Activated T-helper 17 cell treated with anti-CD3 and anti-CD28 coated beads, Interleukin-2, amount 50 U/mL, for 72 hours (primary cell): ENCODE results near the gene AP3S2. TPM values are rescaled to one million over a fixed set of nuclear protein-coding genes. Genes with fewer than 3 reads are reported as not detected.
"Not testable (repeated sequence)": the region's sequence is repeated elsewhere in the genome, so short reads cannot be mapped to it uniquely, and the experiment has no call there.

Experiments
- ATAC-seq: fragments of 150-1000 bp; cut with Tn5 transposase; replicated peaks from 2 replicates; pipeline ENCODE4 v1.10.0; 2021; ENCODE audit warnings: mild to moderate bottlenecking, moderate library complexity
- H3K27ac Mint-ChIP-seq: one replicate; pipeline ENCODE4 v1.8.0; 2022; ENCODE audit warnings: mixed read lengths
- H3K27me3 Mint-ChIP-seq: one replicate; pipeline ENCODE4 v1.8.0; 2022; ENCODE audit warnings: mixed read lengths
- H3K36me3 Mint-ChIP-seq: one replicate; pipeline ENCODE4 v1.8.0; 2022; ENCODE audit warnings: low read depth, mild to moderate bottlenecking, mixed read lengths
- H3K4me1 Mint-ChIP-seq: one replicate; pipeline ENCODE4 v1.8.0; 2022; ENCODE audit warnings: mixed read lengths
- H3K4me3 Mint-ChIP-seq: one replicate; pipeline ENCODE4 v1.8.0; 2022; ENCODE audit warnings: mild to moderate bottlenecking, mixed read lengths
- H3K9me3 Mint-ChIP-seq: one replicate; pipeline ENCODE4 v1.8.0; 2022; ENCODE audit warnings: mixed read lengths
- total RNA-seq, 2 donors: library from RNA; stranded (reverse); gene quantifications; one replicate each; pipeline ENCODE4 v1.2.3, GENCODE V29; 2022

AP3S2 gene
- total RNA-seq, 2 donors from 2014 or later = 14.0 to 16.0 TPM

DNA sequence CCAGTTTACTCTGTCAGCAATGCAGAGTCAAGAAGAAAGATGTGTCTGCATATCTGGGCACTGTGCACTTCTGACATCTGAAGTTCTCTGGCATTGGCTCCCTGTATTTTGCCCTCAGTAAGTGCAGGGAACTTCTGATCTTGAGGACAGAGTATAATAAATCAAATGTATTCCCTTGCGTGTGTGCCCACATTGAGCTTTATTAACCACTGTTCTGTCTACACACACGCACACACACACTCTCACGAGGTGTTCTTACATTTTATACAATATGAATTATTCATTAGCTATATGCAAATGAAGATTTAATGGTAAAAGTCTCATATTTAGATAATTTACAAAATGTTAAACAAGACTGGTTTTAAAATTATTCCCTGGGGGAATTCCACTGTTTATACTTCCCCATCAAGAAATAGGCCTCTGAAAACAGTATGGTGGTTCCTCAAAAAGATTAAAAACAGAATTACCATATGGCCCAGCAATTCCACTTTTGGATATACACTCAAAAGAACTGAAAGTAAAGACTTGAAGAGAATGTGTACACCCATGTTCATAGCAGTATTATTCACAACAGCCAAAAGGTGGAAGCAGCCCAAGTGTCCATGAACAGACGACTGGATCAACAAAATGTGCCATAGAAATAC, 54.5 kb downstream of the AP3S2 start:
- Mint-ChIP-seq H3K36me3 (peaks cover 55% of the 10 kb centered on the region), H3K9me3 (no peaks in the 10 kb centered on the region), H3K4me3 (no peak overlapping the region), H3K27me3 (no peaks in the 10 kb centered on the region), H3K4me1 (no peaks in the 10 kb centered on the region), H3K27ac (no peak overlapping the region)
- no peak for ATAC-seq

DNA sequence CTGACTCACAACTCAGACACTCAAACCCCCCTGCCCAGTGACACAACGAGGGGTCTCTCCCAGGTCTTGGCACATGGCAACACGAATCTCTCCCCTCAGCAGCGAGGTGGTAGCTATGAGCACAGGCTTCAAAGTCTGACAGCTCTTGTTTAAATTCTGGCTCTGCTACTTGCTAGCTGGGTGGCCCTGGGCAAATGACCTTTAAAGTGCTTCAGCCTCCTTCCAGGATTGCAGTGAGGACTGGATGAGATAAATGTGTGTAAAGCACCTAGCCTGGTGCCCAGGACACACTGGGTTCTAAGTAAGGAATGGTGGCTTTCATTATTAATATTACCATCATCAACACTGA, 56.0 kb downstream of the AP3S2 start:
- Mint-ChIP-seq H3K4me3 (no peak overlapping the region), H3K27me3 (no peaks in the 10 kb centered on the region), H3K36me3 (peaks cover 61% of the 10 kb centered on the region), H3K4me1 (no peaks in the 10 kb centered on the region), H3K27ac (peak overlapping the region; percentile 1), H3K9me3 (no peaks in the 10 kb centered on the region)
- no peak for ATAC-seq

DNA sequence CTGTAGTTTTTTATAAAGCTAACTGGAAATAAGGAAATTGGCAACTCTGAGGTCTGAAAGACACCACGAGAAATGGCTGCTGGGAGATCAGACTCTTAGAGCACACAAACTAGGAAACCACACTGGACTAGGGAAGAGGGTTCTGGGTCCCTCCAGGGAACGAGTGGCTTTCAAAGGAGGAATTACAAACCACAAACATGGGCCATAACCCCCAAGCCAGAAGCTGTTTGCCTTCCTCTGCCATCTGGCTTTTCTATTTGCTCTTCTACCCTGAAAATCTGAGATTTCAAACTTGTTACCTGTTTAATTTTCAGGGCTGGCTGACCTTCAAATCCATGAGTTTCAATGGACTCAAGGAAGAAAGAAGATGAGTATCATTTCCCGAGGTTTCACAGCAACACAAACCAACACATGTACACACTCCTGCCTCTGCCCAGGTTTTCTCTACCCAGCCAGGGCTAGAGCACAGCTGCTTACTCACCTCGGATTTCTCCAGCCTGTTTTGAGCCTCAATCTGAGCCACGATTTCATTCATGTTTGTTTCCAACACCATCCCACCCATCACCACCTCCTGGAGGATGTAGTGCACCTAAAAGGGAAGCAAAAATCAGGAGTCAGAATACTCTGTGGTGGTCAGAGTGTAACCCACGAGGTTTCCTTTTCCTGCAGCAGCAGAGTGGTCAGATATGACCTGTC, 56.5 kb downstream of the AP3S2 start:
- no peak overlapping the region for H3K4me3 Mint-ChIP-seq
- peak overlapping the region; percentile 77 for H3K27ac Mint-ChIP-seq
- H3K4me1 Mint-ChIP-seq = no peaks in the 10 kb centered on the region
- peaks cover 61% of the 10 kb centered on the region for H3K36me3 Mint-ChIP-seq
- H3K9me3 Mint-ChIP-seq = no peaks in the 10 kb centered on the region
- H3K27me3 Mint-ChIP-seq = no peaks in the 10 kb centered on the region
- ATAC-seq = no peak

DNA sequence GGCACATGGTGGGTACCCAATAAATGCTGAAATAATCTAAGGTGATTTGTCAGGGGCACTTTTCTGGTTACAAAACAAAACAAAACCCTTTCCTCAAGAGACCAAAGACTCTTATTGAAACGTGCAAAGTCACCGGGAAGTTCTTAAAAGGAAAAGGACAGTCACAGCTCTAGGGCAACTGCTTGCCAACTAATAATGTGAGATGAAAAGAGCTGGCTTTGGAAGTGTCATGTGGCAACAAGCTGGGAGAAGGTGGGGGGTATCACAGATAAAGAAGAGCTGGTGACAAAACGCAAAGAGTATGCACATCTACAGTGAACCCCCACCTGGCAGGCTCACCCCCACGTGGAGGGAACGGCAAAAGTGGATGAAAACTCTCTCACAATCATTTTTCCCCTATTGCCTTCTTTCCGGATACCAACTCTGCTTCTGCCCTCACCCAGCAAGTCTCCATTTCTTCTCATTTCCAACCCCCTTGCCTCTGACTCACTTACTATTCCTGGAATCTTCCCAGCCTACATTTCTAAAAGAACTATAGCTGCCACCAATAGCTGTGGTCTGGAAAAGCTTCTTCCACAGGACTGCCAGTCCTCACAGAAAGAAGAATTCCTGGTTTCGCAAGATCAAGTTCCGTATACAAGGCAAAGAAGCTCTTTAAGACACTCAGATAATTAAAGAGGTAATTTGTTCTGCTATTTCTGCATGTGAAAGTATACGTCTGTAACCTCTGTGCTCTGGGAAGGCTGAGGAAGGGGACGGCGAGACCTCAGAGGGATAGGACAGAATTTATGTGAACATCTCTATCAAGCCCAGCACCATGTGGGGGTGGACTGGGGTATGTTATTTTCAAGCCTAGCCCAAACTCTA, 57.3 kb downstream of the AP3S2 start:
- ATAC-seq = no peak
- Mint-ChIP-seq H3K4me3 (no peak overlapping the region), H3K9me3 (no peaks in the 10 kb centered on the region), H3K27ac (peak overlapping the region; percentile 77), H3K36me3 (peaks cover 53% of the 10 kb centered on the region), H3K27me3 (no peaks in the 10 kb centered on the region), H3K4me1 (no peaks in the 10 kb centered on the region)

DNA sequence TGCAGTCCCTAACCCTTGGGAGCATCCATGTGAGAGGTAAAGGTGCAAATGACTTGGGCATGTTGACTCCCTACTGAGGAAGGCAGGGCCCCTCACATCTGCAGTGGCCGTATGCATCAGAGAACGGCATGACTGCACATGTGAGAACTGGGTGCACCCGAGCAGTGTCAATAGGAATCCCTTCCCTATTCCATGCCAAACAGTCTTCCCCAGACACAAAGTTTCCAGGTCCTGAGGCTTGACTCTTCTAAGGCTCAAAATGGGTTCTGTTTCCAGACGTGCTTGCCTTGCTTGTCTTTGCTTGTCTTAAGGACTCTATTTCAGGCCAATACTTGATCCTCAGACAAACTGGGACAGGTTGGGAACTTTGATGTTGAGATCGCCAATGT, 58.6 kb downstream of the AP3S2 start:
- H3K27ac Mint-ChIP-seq = no peak overlapping the region
- no peak overlapping the region for H3K4me3 Mint-ChIP-seq
- H3K4me1 Mint-ChIP-seq = peaks cover 4% of the 10 kb centered on the region
- no peaks in the 10 kb centered on the region for H3K9me3 Mint-ChIP-seq
- H3K36me3 Mint-ChIP-seq = peaks cover 47% of the 10 kb centered on the region
- no peak for ATAC-seq
- no peaks in the 10 kb centered on the region for H3K27me3 Mint-ChIP-seq

DNA sequence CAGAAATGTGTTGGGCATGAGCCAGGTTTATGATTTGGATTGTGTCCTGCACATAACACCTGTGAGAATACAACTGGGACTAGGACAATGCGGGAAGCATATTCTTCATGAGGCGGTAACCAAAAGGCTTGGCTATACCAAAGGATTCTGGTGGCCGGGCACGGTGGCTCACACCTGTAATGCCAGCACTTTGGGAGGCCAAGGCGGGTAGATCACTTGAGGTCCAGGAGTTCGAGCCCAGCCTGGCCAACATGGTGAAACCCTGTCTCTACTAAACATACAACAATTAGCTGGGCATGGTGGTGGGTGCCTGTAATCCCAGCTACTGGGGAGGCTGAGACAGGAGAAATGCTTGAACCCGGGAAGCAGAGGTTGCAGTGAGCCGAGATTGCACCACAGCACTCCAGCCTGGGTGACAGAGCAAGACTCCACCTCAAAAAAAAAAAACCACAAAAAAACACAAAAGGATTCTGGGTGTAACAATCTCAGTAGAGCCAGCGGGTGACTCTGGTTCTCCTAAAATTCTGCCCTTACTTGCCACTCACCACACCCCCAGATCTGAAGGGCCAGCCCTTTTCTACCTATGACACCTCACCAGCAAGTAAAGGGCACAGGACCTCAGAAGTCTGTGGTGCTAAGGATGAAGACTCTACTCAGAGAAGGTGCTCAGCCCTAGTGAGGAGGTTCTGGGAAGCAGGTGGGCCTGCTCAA, 59.2 kb downstream of the AP3S2 start:
- H3K27me3 Mint-ChIP-seq, H3K4me3 Mint-ChIP-seq, H3K9me3 Mint-ChIP-seq, H3K27ac Mint-ChIP-seq, ATAC-seq, H3K4me1 Mint-ChIP-seq: not testable (repeated sequence)
- H3K36me3 Mint-ChIP-seq = peaks cover 47% of the 10 kb centered on the region

DNA sequence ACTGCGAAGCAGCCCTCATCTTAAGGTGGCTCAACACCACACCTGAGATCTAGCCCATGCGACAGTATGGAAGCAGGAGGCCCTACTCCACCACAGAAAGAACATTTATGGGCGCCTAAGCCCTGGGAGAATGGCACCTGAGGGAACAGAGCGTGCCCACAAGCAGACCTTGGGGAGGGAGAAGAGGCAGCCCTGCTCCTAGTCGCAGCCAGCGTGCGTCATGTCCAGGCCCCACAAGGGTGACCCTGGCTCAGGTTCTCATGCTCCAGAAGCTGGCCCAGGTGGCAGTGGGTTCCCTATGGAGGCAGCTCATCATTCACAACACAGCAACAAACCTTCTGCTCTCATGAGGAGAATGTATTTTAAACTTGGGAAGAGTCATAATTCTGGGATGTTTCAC, 59.8 kb downstream of the AP3S2 start:
- H3K9me3 Mint-ChIP-seq = no peaks in the 10 kb centered on the region
- peaks cover 5% of the 10 kb centered on the region for H3K4me1 Mint-ChIP-seq
- no peaks in the 10 kb centered on the region for H3K27me3 Mint-ChIP-seq
- no peak for ATAC-seq
- no peak overlapping the region for H3K27ac Mint-ChIP-seq
- H3K4me3 Mint-ChIP-seq = no peak overlapping the region
- H3K36me3 Mint-ChIP-seq = peaks cover 47% of the 10 kb centered on the region

DNA sequence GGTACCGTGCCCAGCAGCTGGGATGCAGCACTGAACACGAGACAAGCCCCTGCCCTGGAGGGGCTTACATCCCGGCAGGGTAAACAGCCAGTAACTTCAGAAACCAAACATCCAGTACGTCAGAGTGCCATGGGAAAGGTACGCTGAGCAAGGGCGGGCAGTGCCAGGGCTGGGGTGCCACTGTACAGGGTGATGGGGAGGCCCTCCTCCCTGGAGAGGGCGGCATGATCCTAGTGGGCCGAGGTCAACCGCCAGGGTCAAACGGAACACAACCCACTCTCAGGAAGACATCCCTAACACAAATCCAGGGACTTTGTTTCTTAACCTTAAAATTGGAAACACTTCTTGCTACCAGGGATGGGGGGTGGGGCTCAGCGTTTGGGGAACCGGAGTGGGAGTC, 63.2 kb downstream of the AP3S2 start:
- H3K27me3 Mint-ChIP-seq = no peaks in the 10 kb centered on the region
- peak overlapping the region; percentile 24 for H3K27ac Mint-ChIP-seq
- H3K4me1 Mint-ChIP-seq = peaks cover 5% of the 10 kb centered on the region
- no peak overlapping the region for H3K4me3 Mint-ChIP-seq
- ATAC-seq = no peak
- peaks cover 31% of the 10 kb centered on the region for H3K36me3 Mint-ChIP-seq
- H3K9me3 Mint-ChIP-seq = no peaks in the 10 kb centered on the region

DNA sequence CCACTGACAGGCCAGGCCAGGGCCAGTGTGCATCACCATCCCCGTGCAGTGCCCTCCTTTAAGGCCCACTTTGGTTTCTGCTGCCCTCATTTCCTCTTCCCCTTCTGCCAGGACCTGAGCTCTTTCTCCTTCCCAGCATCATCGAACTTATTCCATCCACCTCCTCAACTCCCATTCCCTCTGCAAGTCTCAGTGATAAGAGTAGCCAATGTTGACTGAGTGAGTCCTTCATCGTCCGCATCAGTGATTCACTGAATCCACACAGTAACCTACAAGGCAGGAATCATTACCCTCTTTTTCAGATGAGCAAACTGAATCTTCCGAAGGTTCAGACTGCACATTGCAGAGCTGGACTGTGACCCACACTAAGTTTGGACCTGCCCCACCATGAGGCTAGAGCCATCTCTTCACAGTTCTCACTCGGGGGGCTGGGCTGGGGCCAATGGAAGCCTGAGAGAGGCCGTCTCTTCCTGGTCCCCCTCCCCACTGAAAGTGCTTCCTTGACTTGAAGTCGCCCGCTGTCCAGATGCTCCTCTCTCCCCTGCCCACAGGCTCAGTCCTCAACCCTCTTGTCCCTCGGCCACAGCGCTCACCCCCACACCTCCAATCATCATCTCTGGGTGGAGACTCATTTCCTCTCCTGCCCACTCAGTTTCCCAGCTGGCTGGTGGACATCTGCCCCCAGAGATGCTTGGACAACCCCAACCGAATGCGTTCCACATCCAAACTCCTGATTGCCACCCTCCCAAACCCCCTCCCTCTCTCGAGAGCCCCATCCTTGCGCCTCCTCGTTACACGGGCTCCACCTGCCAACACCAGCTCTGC, 64.0 kb downstream of the AP3S2 start:
- Mint-ChIP-seq H3K9me3 (no peaks in the 10 kb centered on the region), H3K27ac (peak overlapping the region; percentile 24), H3K36me3 (peaks cover 22% of the 10 kb centered on the region), H3K4me1 (peaks cover 5% of the 10 kb centered on the region), H3K4me3 (no peak overlapping the region), H3K27me3 (no peaks in the 10 kb centered on the region)
- no peak for ATAC-seq

DNA sequence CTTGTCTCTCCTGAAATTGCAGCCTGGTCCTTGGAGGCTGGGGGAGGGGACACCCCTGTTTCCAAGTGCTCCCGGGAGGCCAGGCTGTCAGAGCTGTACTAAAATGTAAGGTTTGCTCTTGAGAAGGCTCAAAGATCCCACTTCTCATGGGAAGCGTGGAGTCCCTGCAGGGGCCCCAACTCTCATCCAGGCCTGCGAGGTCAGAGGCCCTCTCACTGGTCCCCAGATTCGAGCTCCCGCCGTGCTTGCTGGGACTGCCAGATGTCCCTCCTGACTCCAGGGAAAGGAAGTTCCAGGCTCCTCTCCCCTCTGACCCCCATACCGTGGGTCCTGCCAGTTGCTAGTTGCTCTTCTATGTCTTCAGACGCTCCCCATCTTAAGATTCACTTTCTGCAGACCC, 64.6 kb downstream of the AP3S2 start:
- Mint-ChIP-seq H3K9me3 (no peaks in the 10 kb centered on the region), H3K4me1 (peaks cover 5% of the 10 kb centered on the region), H3K27me3 (peaks cover 2% of the 10 kb centered on the region), H3K27ac (no peak overlapping the region), H3K4me3 (no peak overlapping the region), H3K36me3 (peaks cover 16% of the 10 kb centered on the region)
- ATAC-seq = no peak

DNA sequence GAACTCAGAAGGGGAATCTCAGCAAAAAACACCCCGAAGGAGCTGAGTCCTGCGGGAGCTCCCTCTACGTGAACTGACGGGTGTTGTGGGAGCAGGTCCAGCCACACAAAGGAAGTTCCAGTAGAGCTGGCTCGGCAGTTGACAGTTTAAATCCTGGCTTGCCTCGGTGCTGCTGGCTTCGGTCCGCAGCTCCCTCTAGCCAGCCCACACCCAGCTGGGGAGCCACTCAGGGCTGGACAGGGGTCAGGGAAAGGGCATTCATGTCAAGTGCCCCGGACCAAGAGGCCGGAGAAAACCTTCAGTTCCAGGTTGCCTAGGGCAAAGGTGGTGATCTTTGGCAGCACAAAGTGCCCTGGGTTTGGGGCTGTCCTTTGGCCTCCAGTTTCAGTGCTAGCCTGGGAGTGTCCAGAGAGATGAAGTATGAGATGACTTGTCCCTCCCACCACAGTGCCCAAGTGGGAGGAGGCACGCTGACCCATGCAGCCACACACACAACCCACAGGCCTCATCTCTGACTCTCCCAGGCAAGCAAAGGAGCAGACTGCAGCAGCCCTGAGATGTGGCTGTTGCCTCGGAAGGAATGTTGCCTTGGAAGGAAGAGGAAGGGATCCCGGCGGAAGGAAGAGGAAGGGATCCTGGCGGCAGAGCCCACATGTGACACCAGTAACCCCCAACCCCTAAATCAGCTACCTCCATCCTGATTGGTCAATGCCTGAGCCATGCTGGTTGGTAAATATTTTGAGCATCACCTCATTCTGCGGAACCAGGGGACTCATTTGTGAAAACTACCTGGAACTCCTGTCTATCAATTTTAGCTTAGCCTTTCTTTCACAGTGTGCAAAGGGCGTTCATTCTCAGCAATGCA, 65.3 kb downstream of the AP3S2 start:
- no peak overlapping the region for H3K4me3 Mint-ChIP-seq
- no peak overlapping the region for H3K27ac Mint-ChIP-seq
- no peak for ATAC-seq
- peaks cover 4% of the 10 kb centered on the region for H3K27me3 Mint-ChIP-seq
- no peaks in the 10 kb centered on the region for H3K9me3 Mint-ChIP-seq
- H3K4me1 Mint-ChIP-seq = peaks cover 5% of the 10 kb centered on the region
- peaks cover 9% of the 10 kb centered on the region for H3K36me3 Mint-ChIP-seq

DNA sequence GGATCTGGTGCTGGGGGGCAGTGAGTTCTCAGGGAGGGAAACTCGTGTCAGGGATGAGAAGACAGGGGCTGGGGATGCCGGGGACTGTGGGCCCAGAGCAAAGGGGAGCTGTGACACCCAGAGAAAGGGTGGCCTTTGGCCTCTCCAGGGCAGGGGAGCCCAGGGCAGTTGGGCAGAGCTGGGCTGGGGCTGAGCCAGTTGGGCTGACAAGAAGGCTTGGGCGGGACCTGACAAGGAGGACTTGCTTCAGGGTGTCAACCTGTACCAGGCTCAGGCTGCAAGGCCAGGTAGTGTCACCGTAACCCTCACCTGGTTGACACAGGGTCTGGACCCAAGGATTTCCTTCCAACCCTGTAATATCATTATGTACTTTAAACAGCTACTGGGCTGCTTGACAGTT, 66.0 kb downstream of the AP3S2 start:
- Mint-ChIP-seq H3K4me1 (peaks cover 5% of the 10 kb centered on the region), H3K27ac (no peak overlapping the region), H3K27me3 (peaks cover 4% of the 10 kb centered on the region), H3K4me3 (no peak overlapping the region), H3K9me3 (no peaks in the 10 kb centered on the region), H3K36me3 (peaks cover 2% of the 10 kb centered on the region)
- no peak for ATAC-seq
